AG10803 (cell line): Measurements from ENCODE around the gene TMC8.

Experiments
- DNase-seq: peaks from one replicate; pipeline ENCODE4 v3.0.0; 2010; ENCODE audit warnings: low read depth
- H3K4me3 ChIP-seq: 2 replicates; pipeline ENCODE4 v1.5.1; 2011; ENCODE audit warnings: mild to moderate bottlenecking, low read length, control low read depth
- TF ChIP-seq, protein P1 (sequence below): conservative IDR thresholded peaks from 2 replicates; pipeline ENCODE4 v1.5.1; 2011; ENCODE audit warnings: mild to moderate bottlenecking, low read length, control low read depth, inconsistent platforms

Gene TMC8

DNA sequence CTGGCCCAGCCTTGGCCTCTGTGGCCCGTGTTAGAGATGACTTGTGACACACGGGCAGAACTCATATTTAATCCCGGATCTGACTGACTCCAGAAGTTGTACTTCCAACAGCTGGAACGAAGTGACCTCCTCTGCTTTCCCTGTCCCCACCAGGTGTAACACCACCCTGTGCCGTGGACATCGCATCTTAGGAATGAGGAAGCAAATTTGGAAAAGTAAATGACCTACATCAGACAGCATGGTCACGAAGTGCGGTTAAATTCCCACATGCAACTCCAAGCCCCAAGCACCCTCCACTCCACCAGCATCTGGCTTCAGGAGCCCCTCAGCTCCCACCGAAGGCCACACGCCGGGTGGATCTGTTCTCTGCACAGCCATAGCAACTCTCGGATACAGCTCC lies 53.3 kb downstream of the TMC8 start:
- TF ChIP-seq, protein P1, sequence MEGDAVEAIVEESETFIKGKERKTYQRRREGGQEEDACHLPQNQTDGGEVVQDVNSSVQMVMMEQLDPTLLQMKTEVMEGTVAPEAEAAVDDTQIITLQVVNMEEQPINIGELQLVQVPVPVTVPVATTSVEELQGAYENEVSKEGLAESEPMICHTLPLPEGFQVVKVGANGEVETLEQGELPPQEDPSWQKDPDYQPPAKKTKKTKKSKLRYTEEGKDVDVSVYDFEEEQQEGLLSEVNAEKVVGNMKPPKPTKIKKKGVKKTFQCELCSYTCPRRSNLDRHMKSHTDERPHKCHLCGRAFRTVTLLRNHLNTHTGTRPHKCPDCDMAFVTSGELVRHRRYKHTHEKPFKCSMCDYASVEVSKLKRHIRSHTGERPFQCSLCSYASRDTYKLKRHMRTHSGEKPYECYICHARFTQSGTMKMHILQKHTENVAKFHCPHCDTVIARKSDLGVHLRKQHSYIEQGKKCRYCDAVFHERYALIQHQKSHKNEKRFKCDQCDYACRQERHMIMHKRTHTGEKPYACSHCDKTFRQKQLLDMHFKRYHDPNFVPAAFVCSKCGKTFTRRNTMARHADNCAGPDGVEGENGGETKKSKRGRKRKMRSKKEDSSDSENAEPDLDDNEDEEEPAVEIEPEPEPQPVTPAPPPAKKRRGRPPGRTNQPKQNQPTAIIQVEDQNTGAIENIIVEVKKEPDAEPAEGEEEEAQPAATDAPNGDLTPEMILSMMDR, result no peak
- H3K4me3 ChIP-seq, result no peak overlapping the region
- no peak for DNase-seq

DNA sequence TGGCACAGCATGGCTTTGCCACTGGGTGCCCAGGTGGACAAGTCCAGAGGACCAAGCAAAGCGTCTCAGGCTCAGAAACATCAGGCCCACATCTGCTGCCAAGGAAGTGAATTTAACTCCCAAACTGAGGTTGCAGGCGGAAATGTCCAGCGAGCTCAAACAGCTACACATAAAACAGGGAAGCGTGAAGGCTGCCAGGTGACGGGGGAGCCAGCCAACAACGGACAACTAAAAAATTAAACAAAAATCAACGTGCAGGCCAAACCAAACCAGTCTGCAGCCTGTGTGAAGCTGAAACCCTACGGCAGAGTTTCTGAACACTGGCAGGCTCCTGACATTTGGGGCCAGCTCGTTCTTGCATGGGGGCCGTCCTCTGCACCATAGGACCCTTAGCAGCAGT lies 53.8 kb downstream of the TMC8 start:
- H3K4me3 ChIP-seq, result no peak overlapping the region
- no peak for DNase-seq
- TF ChIP-seq, protein P1, result no peak

DNA sequence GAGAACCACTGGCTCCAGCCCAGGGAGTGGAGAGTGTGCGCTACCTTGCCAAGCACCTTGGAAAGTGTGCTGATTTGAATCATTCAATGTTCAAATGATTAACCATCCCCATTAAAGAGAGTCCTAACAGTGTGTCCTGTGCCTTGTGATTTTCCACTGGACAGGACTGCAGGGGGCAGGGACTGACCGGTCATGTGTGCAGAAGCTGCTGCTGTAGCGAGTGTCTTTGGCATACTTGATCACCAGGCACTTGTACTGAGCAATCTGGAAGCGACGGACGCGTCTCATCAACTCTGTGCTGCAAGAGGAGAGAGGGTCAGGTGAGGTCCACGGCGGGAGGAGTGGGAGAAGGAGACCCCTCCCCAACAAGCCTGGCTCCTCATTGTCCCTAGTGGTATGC lies 54.3 kb downstream of the TMC8 start:
- H3K4me3 ChIP-seq, result no peak overlapping the region

DNA sequence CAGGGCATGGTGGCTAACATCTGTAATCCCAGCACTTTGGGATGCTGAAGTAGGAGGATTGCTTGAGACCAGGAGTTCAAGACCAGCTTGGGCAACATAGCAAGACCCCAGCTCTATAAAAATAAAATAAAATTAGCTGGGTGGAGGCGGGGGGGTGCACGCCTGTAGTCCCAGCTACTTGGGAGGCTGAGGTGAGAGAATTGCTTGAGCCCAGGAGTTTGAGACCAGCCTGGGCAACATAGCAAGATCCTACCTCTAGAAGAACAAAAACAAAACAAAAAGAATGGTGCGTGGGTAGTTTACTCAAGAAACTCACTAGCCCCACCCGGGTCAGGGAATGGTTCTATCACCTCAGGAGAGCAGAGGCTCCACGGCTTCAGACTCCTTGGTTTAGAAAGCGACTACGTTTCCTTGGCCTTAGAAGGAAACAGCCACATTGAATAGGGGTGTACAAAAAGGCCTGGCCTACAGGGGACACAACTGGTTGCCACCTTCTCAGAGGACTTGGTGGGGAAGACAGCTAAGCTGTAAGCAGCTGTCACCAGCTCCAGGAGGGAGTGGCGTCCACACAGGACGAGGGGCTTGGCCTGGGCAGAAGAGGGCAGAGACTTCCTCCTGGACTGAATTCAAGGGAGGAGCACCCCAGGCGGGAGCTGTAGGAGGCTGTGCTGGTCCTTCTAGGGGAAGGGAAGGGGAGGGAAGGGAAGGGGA lies 55.6 kb downstream of the TMC8 start:
- peak overlapping the region; percentile 79 for H3K4me3 ChIP-seq
- DNase-seq, result peak; percentile 42
- TF ChIP-seq, protein P1, result no peak

More for the DNA sequence above, 54.3 kb downstream of the TMC8 start:
- no peak for DNase-seq
- TF ChIP-seq, protein P1, result no peak

DNA sequence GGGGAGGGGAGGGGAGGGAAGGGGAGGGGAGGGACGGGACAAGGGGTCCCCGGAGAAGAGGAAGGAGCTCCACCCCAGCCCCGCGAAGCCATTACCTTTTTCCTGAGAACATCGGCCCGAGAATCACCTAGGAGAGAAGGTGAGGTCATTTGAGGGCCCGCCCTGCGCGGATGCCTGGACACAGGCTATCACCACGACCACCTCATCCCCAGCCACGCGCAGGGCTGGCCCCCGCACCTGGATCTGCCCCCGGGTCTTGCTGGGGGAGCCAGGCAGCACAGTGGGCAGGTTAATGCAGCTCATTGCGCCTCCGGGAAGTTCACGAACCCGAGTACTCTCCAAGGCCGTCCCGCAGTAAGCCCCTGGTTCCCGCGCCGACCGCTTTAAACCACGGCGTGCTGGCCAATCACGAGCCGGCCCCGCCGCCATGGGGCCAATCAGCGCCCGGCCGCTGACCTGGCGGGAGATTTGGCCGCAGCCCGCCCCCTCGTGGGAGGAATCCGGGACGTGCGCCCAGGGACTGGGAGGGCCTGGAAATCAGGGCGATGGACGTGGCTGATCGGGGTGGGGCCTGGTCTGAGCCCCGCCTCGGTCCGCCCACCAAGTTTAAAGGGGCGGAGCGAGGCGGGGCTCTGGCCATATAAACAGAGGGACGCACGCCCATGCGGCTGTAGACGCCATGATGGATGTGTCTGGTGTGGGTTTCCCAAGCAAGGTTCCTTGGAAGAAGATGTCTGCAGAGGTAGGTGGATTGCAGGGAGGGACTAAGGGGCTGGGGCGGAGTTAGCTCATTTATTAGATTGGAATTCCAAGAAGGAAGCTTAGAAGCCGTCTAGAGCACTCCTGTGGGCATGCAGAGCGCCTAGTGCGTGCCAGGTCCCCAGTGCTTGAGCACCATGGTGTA lies 56.4 kb downstream of the TMC8 start, which contains the start of the genes AFMID and TK1:
AFMID (plus strand) TSS at position 671 of the 904 bp plus-strand sequence; CDS start at position 680, 9 bp downstream.
TK1 (minus strand) TSS at position 361 of the 904 bp plus-strand sequence; CDS start at position 303, 58 bp downstream.
- H3K4me3 ChIP-seq, result peak within 1 kb of the TSS; percentile 79
- DNase-seq, result peak; percentile 93
- TF ChIP-seq, protein P1, result peak; percentile 59
